HEK293 (cell line): ENCODE results near the gene METTL8.

Experiments
- CTCF ChIA-PET: fragments of 350-600 bp; formaldehyde crosslinking; extraction: SDS; loops from one replicate; lab custom pipeline; 2021; ENCODE audit warnings: antibody characterized with exemption; lab: Yijun Ruan, JAX
- POLR2A ChIA-PET: fragments of 300-600 bp; formaldehyde crosslinking; extraction: SDS; loops from one replicate; lab custom pipeline; 2020; ENCODE audit warnings: antibody characterized with exemption, inconsistent platforms; lab: Yijun Ruan, JAX
- H3K27ac ChIP-seq: fragments of 200-500 bp; sonication (Bioruptor generic); 2 replicates; pipeline ENCODE4 v1.5.1; 2014; ENCODE audit warnings: low read depth, low read length, control low read depth, inconsistent platforms; ENCODE audit errors: extremely low read depth
- H3K36me3 ChIP-seq, 2 experiments: fragments of 200-500 bp in 1 of 2; sonication (Bioruptor generic) in 1 of 2; 1 replicate in 1 of 2; 2 replicates in 1 of 2; pipeline ENCODE4 v1.5.1; 2014 to 2017; ENCODE audit warnings: inconsistent platforms in 2 of 2, low read length in 2 of 2; ENCODE audit not compliant: control insufficient read depth in 2 of 2, insufficient read depth in 1 of 2
- H3K4me1 ChIP-seq: fragments of 200-500 bp; sonication (Bioruptor generic); 2 replicates; pipeline ENCODE4 v1.5.1; 2014; ENCODE audit warnings: mild to moderate bottlenecking, low read length, inconsistent platforms; ENCODE audit not compliant: control insufficient read depth, insufficient read depth
- H3K4me3 ChIP-seq: 2 replicates; pipeline ENCODE4 v1.5.1; 2011; ENCODE audit warnings: low read depth, mild to moderate bottlenecking, control low read depth, low read length, moderate library complexity
- H3K9me3 ChIP-seq: fragments of 200-500 bp; sonication (Bioruptor generic); 2 replicates; pipeline ENCODE4 v1.5.1; 2014; ENCODE audit warnings: low read depth, low read length, inconsistent platforms; ENCODE audit not compliant: control insufficient read depth, insufficient read depth
- GLIS2 ChIP-seq: fragments of 450-650 bp; formaldehyde crosslinking; IDR thresholded peaks from 2 replicates; pipeline ENCODE4 v1.5.1; 2016; ENCODE audit warnings: missing biosample characterization, missing genetic modification characterization
- REST ChIP-seq: fragments of 450-650 bp; formaldehyde crosslinking; IDR thresholded peaks from 2 replicates; pipeline ENCODE4 v1.5.1; 2016; ENCODE audit warnings: missing biosample characterization, missing genetic modification characterization
- TCF7L2 ChIP-seq: IDR thresholded peaks from 2 replicates; pipeline ENCODE4 v1.6.1; 2011; ENCODE audit warnings: low read depth, mild to moderate bottlenecking, inconsistent platforms, low read length, moderate library complexity, borderline replicate concordance
- ZBTB10 ChIP-seq: fragments of 450-650 bp; formaldehyde crosslinking; IDR thresholded peaks from 2 replicates; pipeline ENCODE4 v1.5.1; 2016; ENCODE audit warnings: missing biosample characterization, missing genetic modification characterization
- ZBTB11 ChIP-seq: fragments of 450-650 bp; formaldehyde crosslinking; conservative IDR thresholded peaks from 2 replicates; pipeline ENCODE4 v1.5.1; 2016; ENCODE audit warnings: low read depth, missing biosample characterization, missing genetic modification characterization
- ZBTB49 ChIP-seq: fragments of 450-650 bp; formaldehyde crosslinking; IDR thresholded peaks from 2 replicates; pipeline ENCODE4 v1.5.1; 2016; ENCODE audit warnings: missing biosample characterization, missing genetic modification characterization, low read depth
- ZFHX2 ChIP-seq: fragments of 450-650 bp; formaldehyde crosslinking; conservative IDR thresholded peaks from 2 replicates; pipeline ENCODE4 v1.5.1; 2016; ENCODE audit warnings: missing biosample characterization, missing genetic modification characterization
- ZNF133 ChIP-seq: fragments of 450-650 bp; formaldehyde crosslinking; IDR thresholded peaks from 2 replicates; pipeline ENCODE4 v1.5.1; 2016; ENCODE audit warnings: missing biosample characterization, missing genetic modification characterization
- ZNF184 ChIP-seq: fragments of 450-650 bp; IDR thresholded peaks from 2 replicates; pipeline ENCODE4 v1.5.1; 2018; ENCODE audit warnings: missing biosample characterization, mild to moderate bottlenecking, missing genetic modification characterization
- ZNF214 ChIP-seq: fragments of 450-650 bp; formaldehyde crosslinking; IDR thresholded peaks from 2 replicates; pipeline ENCODE4 v1.5.1; 2017; ENCODE audit warnings: missing biosample characterization, mild to moderate bottlenecking, missing genetic modification characterization, borderline replicate concordance
- ZNF266 ChIP-seq: fragments of 450-650 bp; formaldehyde crosslinking; IDR thresholded peaks from 2 replicates; pipeline ENCODE4 v1.5.1; 2016; ENCODE audit warnings: missing biosample characterization, missing genetic modification characterization, low read depth
- ZNF274 ChIP-seq, 2 experiments: fragments of 200-500 bp in 1 of 2; fragments of 450-650 bp in 1 of 2; sonication (Bioruptor generic) in 1 of 2; formaldehyde crosslinking in 1 of 2; IDR thresholded peaks; 2 replicates each; pipeline versions ENCODE4 v1.5.1 to v1.6.1; 2014 to 2016; ENCODE audit warnings: borderline replicate concordance in 1 of 2, inconsistent platforms in 1 of 2, low read length in 1 of 2, missing biosample characterization in 1 of 2, missing genetic modification characterization in 1 of 2
- ZNF335 ChIP-seq: fragments of 450-650 bp; formaldehyde crosslinking; conservative IDR thresholded peaks from 2 replicates; pipeline ENCODE4 v1.5.1; 2016; ENCODE audit warnings: missing biosample characterization, missing genetic modification characterization
- ZNF362 ChIP-seq: fragments of 450-650 bp; formaldehyde crosslinking; IDR thresholded peaks from 2 replicates; pipeline ENCODE4 v1.5.1; 2016; ENCODE audit warnings: missing biosample characterization, missing genetic modification characterization
- ZNF416 ChIP-seq: fragments of 450-650 bp; formaldehyde crosslinking; IDR thresholded peaks from 2 replicates; pipeline ENCODE4 v1.5.1; 2016; ENCODE audit warnings: missing biosample characterization, missing genetic modification characterization
- ZNF629 ChIP-seq: fragments of 450-650 bp; formaldehyde crosslinking; IDR thresholded peaks from 2 replicates; pipeline ENCODE4 v1.5.1; 2017; ENCODE audit warnings: missing biosample characterization, missing genetic modification characterization
- ZNF777 ChIP-seq: fragments of 450-650 bp; formaldehyde crosslinking; IDR thresholded peaks from 2 replicates; pipeline ENCODE4 v1.5.1; 2017; ENCODE audit warnings: missing biosample characterization, missing genetic modification characterization, borderline replicate concordance
- ZSCAN30 ChIP-seq: fragments of 450-650 bp; IDR thresholded peaks from 2 replicates; pipeline ENCODE4 v1.5.1; 2018; ENCODE audit warnings: missing biosample characterization, mild to moderate bottlenecking, missing genetic modification characterization, moderate library complexity

Gene METTL8

GRCh38 chr2:171405546-171405945, 28.2 kb downstream of the METTL8 start:
- ChIA-PET POLR2A (no interaction called here), CTCF (interaction anchor here (0.6 to 1.5 kb wide), 2 partner anchors 11 to 443 kb away, joined by 6 read pairs; no protein-coding TSS in a partner anchor)
- H3K4me1 ChIP-seq: peaks cover 6% of the 10 kb centered on the region; the same call in 1 of the 2 replicates
- H3K27ac ChIP-seq: no peak overlapping the region
- TF ChIP-seq REST (tag by site-specific recombination) (no peak), ZNF274 (IDR thresholded peaks at IDR 0.05; ENCODE audit: low read length) (no peak), ZNF274 (tag by site-specific recombination; IDR thresholded peaks at IDR 0.05; ENCODE audit: borderline replicate concordance) (no peak), ZNF362 (tag by site-specific recombination) (no peak), ZSCAN30 (tag by site-specific recombination) (no peak), ZNF133 (no peak), ZNF184 (tag by site-specific recombination) (no peak), ZFHX2 (no peak), ZNF335 (tag by site-specific recombination) (no peak)
- H3K9me3 ChIP-seq: no peaks in the 10 kb centered on the region
- no peak overlapping the region for H3K4me3 ChIP-seq
- no peaks in the 10 kb centered on the region for H3K36me3 ChIP-seq

- H3K27ac ChIP-seq: no peak overlapping the region
- CTCF ChIA-PET: interaction anchor here (0.7 kb wide), 1 partner anchor 212 kb away, joined by 3 read pairs; no protein-coding TSS in a partner anchor
- POLR2A ChIA-PET: no interaction called here
- no peaks in the 10 kb centered on the region for H3K9me3 ChIP-seq
- no peaks in the 10 kb centered on the region for H3K4me1 ChIP-seq
- H3K36me3 ChIP-seq: no peaks in the 10 kb centered on the region
- H3K4me3 ChIP-seq: no peak overlapping the region
- TF ChIP-seq ZNF629 (tag by site-specific recombination) (no peak), ZNF416 (tag by site-specific recombination) (no peak), GLIS2 (tag by site-specific recombination) (no peak), ZNF214 (tag by site-specific recombination) (no peak), ZNF266 (no peak), ZNF777 (tag by site-specific recombination) (no peak)
- TF ChIP-seq, all 188 proteins: peak for 0
Observed at GRCh38 chr2:171404719-171405118, 29.1 kb downstream of the METTL8 start.

GRCh38 chr2:171404261-171404660, 29.5 kb downstream of the METTL8 start:
- no peak overlapping the region for H3K27ac ChIP-seq
- ChIA-PET CTCF (interaction anchor here (0.7 kb wide), 1 partner anchor 212 kb away, joined by 3 read pairs; no protein-coding TSS in a partner anchor), POLR2A (no interaction called here)
- TF ChIP-seq ZBTB10 (tag by site-specific recombination) (no peak), ZBTB49 (tag by site-specific recombination) (no peak), ZBTB11 (tag by site-specific recombination) (no peak), TCF7L2 (no peak)

More at GRCh38 chr2:171404261-171404660, 29.5 kb downstream of the METTL8 start:
- H3K4me3 ChIP-seq: no peak overlapping the region
- no peaks in the 10 kb centered on the region for H3K4me1 ChIP-seq
- H3K9me3 ChIP-seq: no peaks in the 10 kb centered on the region
- H3K36me3 ChIP-seq: no peaks in the 10 kb centered on the region
